ENCODE data around the gene FOXP1.

The FOXP1 gene

DNA sequence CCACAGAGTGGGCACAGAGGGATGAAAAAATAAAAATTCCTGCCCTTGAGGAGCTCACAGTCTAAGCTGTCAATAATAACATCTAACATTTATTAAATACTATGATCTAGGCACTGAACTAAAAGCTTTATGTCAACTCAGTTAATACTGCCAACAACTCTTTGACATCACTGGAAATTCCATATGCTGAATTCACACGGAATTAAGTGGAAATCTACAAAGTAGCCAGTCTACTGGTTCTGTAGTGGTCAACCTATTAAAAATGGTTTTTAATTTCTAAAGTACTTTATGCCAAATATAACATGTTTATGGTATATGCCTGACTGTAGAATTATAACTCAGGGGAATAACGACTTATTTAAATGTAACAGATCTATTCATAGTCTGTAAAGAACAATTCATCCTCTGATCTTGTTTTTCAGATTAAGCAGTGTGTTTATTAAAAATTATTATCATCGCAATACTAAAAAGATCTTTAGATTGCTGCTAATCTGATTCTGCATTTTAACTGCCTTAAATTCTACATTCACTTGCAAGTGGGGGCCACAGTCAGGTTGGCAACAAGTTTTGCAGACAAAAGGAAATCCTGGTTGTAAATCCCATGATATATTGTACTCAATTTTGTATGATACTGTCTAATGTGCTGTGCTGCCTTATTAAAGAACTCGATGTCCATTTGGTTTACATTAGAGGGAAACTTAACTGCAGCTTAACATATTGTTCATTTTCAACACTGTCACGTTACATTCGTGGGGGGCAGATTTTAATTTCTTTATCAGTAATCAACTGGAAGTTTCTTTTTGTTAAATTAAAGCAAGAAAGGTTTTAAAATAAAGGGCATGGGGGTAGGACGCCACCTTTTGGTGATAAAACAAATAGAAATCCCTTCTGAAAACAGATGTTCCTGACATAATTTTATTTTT lies 2.6 kb upstream of the FOXP1 start:
- DNase-seq: peak in 1 of 2 donors; percentile 57

GRCh38 chr3:71585131-71585530 lies 1.6 kb upstream of the FOXP1 start:
- peak in 1 of 2 donors; percentile 48 for DNase-seq

GRCh38 chr3:71584394-71585011 lies 975 bp upstream of the FOXP1 start:
- DNase-seq: peak; percentile 67 to 68

GRCh38 chr3:71582612-71583565 lies 639 bp downstream of the FOXP1 start:
- peak; percentile 57 to 64 for DNase-seq

GRCh38 chr3:71582036-71582611 lies 1.4 kb downstream of the FOXP1 start:
- peak; percentile 26 to 63 for DNase-seq

- DNase-seq: peak in 1 of 2 donors; percentile 53
Observed at GRCh38 chr3:71581457-71582035, 2.0 kb downstream of the FOXP1 start.

DNA sequence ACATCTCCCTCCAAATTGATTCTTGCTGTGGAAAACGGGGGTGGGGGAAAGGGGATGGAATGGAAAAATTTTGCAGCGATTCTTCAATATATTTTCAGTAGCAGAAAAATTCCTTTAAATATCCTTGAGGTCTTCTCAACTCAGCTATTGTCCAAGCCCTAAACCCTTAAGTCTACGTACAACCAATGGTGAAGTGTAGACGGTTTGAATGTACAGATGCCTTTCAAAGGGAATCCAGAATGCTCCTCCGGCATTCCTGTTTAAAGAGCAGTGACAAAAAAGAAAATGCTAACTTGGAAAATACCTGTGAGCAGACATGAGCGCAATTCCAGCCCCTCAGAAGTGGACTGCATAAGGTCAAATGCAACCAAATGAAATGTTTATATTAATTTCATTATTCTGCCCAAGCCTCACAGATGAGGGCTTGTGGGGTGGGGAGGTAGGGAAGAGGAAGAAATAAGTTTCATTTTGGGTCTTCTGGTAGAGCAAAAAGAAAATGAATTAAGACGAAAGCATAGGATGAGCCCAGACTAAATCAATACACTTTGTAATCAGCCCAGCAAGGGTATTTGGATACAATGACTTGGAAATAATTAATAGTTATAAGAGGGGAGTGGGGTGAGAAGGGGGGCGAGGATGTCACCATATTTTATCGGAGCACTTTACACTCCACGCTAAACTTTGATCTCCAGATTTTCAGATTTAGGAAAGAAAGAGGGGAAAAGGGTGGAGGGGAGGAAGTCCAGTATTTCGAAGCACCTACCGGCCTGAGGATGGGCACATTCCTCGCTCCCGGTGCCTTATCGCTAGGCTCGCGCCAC lies 2.7 kb downstream of the FOXP1 start:
- no peak for DNase-seq

- no peak for DNase-seq
Observed at GRCh38 chr3:71579935-71580406, 3.6 kb downstream of the FOXP1 start.

DNA sequence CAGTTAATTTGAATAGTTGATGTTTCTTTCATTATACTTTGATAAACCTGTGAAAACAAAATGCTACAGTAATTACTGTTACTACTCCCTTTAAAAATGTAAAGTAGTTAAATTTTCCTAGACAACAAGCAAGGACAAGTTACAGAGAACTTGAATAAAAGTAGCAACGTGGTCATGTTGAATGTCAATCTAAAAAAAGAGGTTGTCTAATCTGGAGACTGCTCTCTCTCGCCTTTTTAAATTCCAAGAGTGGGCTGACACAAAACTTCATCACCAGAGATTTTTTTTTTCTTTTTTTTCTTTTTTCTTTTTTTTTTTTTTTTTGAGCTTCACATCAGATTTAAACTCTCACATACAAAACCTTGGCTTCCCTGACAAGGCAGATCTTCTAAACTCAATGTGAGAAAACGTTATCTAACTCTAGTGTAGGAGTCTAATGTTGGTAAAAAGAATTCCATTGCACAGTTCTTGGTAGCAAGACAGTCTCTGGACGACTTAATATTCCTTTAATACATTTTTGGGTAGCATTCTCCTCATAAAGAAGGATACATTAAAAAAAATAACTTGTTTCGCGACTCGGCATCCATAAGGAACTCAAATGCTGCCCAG lies 4.1 kb downstream of the FOXP1 start:
- DNase-seq: no peak

GRCh38 chr3:71578054-71578751 lies 5.3 kb downstream of the FOXP1 start:
- no peak for DNase-seq

GRCh38 chr3:71577011-71577410 lies 6.5 kb downstream of the FOXP1 start:
- peak in 1 of 2 donors; percentile 51 for DNase-seq

GRCh38 chr3:71575433-71575832 lies 8.1 kb downstream of the FOXP1 start:
- DNase-seq: no peak

DNA sequence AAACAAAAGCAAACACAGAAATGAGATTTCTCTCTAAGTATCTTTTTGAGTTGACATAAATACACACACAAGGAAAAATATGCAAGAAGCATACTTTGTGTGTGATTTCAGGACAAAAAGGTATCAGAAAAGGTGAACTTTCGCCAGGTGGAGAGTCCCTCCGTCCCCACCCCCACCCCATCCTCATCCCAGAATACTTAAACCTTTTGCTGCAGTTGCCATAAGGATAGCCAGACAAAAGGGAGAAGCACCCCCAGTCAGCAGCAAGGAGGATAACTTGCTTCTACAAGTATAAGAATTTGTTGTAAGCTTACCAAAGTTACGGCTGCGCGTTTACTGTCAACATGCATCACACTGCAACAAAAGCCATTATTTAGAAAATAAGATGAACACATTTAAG lies 10.3 kb downstream of the FOXP1 start:
- DNase-seq: no peak

GRCh38 chr3:71570546-71570945 lies 13.0 kb downstream of the FOXP1 start:
- DNase-seq: no peak

GRCh38 chr3:71568207-71568606 lies 15.3 kb downstream of the FOXP1 start:
- no peak for DNase-seq

GRCh38 chr3:71566776-71567175 lies 16.8 kb downstream of the FOXP1 start:
- DNase-seq: no peak

DNA sequence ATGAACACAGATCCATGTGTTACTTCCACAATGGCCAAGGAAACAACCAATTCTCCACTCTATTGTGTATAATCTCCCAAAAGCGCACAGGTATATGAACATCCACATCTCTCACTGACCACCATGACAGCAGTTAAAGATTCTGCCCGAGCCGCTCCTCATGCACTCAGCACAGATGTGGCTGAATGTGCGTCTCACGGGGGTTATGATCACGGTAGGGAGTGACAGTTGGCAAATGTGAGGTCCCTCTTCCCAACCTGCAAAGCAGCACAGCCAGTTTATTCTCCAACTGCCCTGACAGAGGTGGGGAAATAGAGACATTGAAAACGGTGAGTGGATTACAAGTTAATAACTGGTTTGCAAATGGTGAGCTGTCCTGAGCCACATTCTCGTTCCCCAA lies 17.6 kb downstream of the FOXP1 start:
- DNase-seq: no peak

DNA sequence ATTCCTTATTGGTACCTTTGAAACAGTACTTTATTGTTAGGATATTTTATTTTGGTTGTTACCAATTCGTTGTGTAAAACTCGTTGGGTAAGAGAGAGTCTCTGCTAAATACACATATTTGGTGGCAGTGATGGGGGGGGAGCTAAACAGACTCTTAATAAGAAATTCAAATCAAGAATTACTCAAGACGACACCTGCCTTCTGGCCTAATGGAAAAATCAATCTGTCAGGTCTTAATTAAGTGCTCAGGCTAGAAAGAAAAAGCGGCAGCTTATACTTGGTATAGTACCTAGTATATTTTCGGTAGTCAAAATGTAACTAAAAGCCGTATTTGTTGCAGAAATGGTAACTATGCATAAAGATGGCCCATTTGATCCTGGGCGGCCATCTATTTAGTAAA lies 18.2 kb downstream of the FOXP1 start:
- no peak for DNase-seq

- no peak for DNase-seq
Observed at GRCh38 chr3:71564361-71564760, 19.2 kb downstream of the FOXP1 start.

- no peak for DNase-seq
Observed at GRCh38 chr3:71563827-71564226, 19.7 kb downstream of the FOXP1 start.
